Ovary (tissue), 3 donors: ENCODE measurements around the gene ANG.

Experiments used
- CTCF ChIP-seq, 3 donors: fragments of 450-650 bp in 2 of 3; fragments of 200-600 bp in 1 of 3; IDR thresholded peaks; one replicate each; pipeline versions ENCODE4 v1.5.1 to v1.8.0; 2016 to 2022; ENCODE audit warnings: antibody characterized with exemption in 3 of 3, mild to moderate bottlenecking in 1 of 3
- EP300 ChIP-seq: sonication (generic); formaldehyde crosslinking; IDR thresholded peaks from one replicate; pipeline ENCODE4 v1.6.1; 2017; ENCODE audit warnings: antibody characterized with exemption
- POLR2A ChIP-seq: fragments of 450-650 bp; IDR thresholded peaks from one replicate; pipeline ENCODE4 v1.6.1; 2017; ENCODE audit warnings: antibody characterized with exemption, mild to moderate bottlenecking, moderate library complexity
- donor health status: DM: no; HTN: no; CAD: no.

DNA sequence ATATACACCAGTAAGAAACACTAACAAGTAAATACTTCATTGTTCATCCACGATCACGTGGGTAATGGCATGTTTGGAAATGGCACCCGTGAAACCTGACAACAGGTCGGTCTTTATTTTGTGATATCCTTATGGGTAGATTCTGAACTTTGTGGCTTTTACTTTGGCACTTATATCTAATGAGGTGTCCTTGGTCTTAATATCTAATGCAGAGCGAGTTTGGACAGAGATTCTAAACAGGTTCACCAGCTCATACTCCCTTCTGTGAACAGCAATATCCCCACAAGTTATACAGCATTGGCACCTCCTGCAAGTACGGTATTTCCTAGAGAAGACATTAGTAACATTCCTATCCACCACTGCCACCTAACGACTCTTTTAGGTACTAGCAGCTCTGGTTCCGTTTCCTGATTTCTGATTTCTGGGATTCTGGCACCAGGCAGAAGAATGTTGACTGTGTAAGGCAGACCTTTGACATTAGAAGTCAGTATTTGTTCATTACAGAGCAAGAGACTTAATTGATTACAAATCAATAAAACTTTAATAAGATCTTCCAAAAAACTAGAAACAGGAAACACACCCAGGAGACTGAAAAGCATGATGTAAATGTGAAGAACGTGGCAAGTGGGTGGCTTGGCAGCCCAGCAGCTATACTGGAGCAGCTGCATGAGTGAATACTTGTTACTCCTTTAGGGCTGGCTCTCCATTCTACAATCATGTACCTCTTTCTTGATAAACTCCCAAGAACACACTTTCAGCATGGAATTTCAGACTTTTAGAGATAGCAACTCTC lies 2.5 kb downstream of the ANG start:
- TF ChIP-seq CTCF (IDR thresholded peaks at IDR 0.05) (peak in 2 of 3 donors; percentile 76 to 80), EP300 (no peak), POLR2A (no peak)
